Mesothelial cell of epicardium (in vitro differentiated cells): Measurements from ENCODE around the gene TAF7L. TPM values are rescaled to one million over a fixed set of nuclear protein-coding genes. Genes with fewer than 3 reads are reported as not detected.

Source experiments
- DNase-seq, 2 experiments: peaks; one replicate each; pipeline ENCODE4 v3.0.0; 2021; ENCODE audit warnings: low spot score in 2 of 2; ENCODE audit not compliant: unreplicated experiment in 2 of 2
- H3K27ac Mint-ChIP-seq: 2 replicates; pipeline ENCODE4 v1.8.0; 2021; ENCODE audit warnings: mixed read lengths
- H3K27me3 Mint-ChIP-seq: 2 replicates; pipeline ENCODE4 v1.8.0; 2021; ENCODE audit warnings: low read depth, mixed read lengths
- H3K36me3 Mint-ChIP-seq: 2 replicates; pipeline ENCODE4 v1.8.0; 2021; ENCODE audit warnings: mixed read lengths
- H3K4me1 Mint-ChIP-seq: 2 replicates; pipeline ENCODE4 v1.8.0; 2021; ENCODE audit warnings: mixed read lengths
- H3K4me3 Mint-ChIP-seq: 2 replicates; pipeline ENCODE4 v1.8.0; 2021; ENCODE audit warnings: mild to moderate bottlenecking, moderate library complexity, mixed read lengths
- H3K9me3 Mint-ChIP-seq: 2 replicates; pipeline ENCODE4 v1.8.0; 2021; ENCODE audit warnings: mixed read lengths
- total RNA-seq: library from RNA; stranded (reverse); gene quantifications from 3 replicates; pipeline ENCODE4 v1.2.1, GENCODE V29; 2021
- TF ChIP-seq, protein P1 (sequence below): fragments of 200-600 bp; sonication (generic); IDR thresholded peaks from one replicate; pipeline ENCODE4 v1.5.0; 2021; ENCODE audit warnings: antibody characterized with exemption; ENCODE audit not compliant: unreplicated experiment

TAF7L gene
- total RNA-seq, 1 donor from 2014 or later: 0.36 TPM

DNA sequence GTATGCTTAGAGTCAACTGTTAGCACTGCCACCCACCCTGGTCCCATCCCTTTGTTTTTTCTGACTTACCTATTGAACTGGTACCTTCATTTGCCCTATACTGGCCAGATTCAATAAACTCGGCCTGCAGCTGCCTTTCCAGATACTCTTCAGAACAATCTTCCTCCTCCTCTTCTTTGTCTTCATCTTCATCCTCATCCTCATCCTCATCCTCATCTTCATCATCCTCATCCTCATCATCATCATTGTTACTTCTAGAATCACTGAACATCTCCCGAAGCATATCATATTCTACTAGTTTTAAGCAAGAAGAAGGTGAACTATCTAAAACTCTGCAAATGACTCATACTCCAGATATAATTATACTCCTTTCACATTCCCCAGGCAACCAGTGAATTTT is 14.9 kb downstream of the TAF7L start:
- H3K9me3 Mint-ChIP-seq: peaks cover 8% of the 10 kb centered on the region
- no peaks in the 10 kb centered on the region for H3K36me3 Mint-ChIP-seq
- TF ChIP-seq, protein P1, sequence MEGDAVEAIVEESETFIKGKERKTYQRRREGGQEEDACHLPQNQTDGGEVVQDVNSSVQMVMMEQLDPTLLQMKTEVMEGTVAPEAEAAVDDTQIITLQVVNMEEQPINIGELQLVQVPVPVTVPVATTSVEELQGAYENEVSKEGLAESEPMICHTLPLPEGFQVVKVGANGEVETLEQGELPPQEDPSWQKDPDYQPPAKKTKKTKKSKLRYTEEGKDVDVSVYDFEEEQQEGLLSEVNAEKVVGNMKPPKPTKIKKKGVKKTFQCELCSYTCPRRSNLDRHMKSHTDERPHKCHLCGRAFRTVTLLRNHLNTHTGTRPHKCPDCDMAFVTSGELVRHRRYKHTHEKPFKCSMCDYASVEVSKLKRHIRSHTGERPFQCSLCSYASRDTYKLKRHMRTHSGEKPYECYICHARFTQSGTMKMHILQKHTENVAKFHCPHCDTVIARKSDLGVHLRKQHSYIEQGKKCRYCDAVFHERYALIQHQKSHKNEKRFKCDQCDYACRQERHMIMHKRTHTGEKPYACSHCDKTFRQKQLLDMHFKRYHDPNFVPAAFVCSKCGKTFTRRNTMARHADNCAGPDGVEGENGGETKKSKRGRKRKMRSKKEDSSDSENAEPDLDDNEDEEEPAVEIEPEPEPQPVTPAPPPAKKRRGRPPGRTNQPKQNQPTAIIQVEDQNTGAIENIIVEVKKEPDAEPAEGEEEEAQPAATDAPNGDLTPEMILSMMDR: no peak
- H3K27me3 Mint-ChIP-seq: no peaks in the 10 kb centered on the region
- no peaks in the 10 kb centered on the region for H3K4me1 Mint-ChIP-seq
- H3K4me3 Mint-ChIP-seq: no peak overlapping the region
- no peak for DNase-seq
- no peak overlapping the region for H3K27ac Mint-ChIP-seq

DNA sequence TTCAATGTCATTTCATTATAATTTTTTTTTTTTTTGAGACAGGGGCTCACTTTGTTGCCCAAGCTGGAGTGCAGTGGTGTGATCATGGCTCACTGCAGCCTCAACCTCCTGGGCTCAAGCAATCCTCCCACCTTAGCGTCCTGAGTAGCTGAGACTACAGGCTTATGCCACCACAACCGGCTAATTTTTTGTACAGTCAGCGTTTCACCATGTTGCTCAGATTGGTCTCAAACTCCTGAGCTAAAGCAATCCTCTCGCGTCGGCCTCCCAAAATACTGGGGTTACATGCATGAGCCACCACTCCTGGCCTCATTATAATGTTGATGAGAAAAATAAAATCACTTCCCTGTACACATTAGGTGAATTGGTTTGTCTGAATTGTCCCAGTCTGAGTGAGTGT is 16.9 kb downstream of the TAF7L start:
- H3K9me3 Mint-ChIP-seq: peaks cover 20% of the 10 kb centered on the region
- no peaks in the 10 kb centered on the region for H3K27me3 Mint-ChIP-seq
- H3K27ac Mint-ChIP-seq: no peak overlapping the region
- no peak overlapping the region for H3K4me3 Mint-ChIP-seq
- H3K4me1 Mint-ChIP-seq: no peaks in the 10 kb centered on the region
- DNase-seq: no peak
- H3K36me3 Mint-ChIP-seq: no peaks in the 10 kb centered on the region
- TF ChIP-seq, protein P1: no peak

DNA sequence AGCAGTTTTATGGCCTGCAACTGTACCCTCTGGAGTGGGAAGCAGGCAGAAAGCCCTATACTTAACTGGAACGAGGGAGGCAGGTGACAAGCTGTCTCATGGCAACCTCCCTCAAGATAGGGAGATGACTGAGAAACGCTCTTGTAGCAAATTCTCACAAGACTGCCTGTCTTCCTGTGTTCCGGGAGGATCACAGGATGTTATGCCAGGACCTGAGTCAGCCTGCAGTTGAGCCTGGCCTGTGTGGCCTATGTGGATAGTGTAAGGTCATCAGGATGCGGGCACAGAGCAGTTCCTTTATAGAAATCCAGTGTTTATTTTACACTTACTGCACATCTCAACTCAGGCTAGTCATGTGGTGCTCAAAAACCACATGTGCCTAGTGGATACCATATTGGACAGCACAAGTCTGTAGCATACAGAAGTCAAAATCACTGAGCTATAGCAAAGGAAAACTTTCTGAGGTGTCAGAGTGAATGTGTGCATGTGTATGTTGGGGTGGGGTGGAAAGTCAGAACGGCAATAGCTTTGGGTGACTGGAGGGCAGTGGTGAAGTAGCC is 25.2 kb downstream of the TAF7L start:
- Mint-ChIP-seq H3K9me3 (peaks cover 18% of the 10 kb centered on the region), H3K4me1 (no peaks in the 10 kb centered on the region), H3K27ac (no peak overlapping the region), H3K27me3 (no peaks in the 10 kb centered on the region), H3K36me3 (no peaks in the 10 kb centered on the region), H3K4me3 (no peak overlapping the region)
- DNase-seq: no peak
- TF ChIP-seq, protein P1: no peak

DNA sequence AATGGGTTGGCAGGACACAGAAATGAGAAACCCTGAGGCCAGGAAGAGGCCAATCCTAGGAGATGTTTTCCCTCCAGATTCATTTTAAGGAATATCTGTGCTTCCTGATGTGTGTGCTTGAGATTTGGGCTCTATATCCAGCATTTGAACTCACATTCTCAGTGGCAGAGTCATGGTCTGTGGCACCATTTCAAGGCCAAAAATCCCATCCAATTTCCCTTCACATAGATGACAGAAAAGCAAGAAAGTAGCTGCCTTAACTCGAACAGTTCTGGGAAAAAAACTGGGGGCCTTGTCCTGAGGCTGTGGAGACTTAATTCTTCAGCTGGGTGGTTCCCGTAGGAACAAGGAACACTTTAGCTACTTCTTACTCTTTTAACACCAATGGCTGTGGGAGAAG is 27.4 kb downstream of the TAF7L start:
- no peaks in the 10 kb centered on the region for H3K4me1 Mint-ChIP-seq
- no peak for DNase-seq
- no peaks in the 10 kb centered on the region for H3K36me3 Mint-ChIP-seq
- no peak overlapping the region for H3K27ac Mint-ChIP-seq
- H3K9me3 Mint-ChIP-seq: peaks cover 8% of the 10 kb centered on the region
- H3K4me3 Mint-ChIP-seq: no peak overlapping the region
- H3K27me3 Mint-ChIP-seq: no peaks in the 10 kb centered on the region
- TF ChIP-seq, protein P1: no peak

DNA sequence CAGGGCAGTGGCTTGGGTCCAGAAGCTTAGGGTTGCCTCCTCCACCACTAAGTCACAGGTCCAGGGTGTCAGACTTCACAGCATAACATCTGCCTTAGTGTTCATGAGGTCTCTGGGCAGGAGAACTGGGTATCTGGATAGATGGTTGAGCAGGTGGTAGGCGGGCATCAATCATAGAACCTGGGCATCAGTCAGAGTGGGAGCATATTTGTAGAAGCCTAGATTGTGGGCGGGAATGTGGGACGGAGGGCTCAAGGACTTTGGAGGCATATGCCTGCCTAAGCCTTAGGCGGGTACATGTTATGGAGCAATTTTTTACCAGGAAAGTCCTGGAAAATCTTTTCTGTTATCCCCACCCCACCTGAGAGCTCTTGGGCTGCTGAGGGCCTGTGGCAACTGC is 28.5 kb downstream of the TAF7L start:
- Mint-ChIP-seq H3K4me1 (no peaks in the 10 kb centered on the region), H3K27ac (no peak overlapping the region), H3K36me3 (no peaks in the 10 kb centered on the region), H3K27me3 (no peaks in the 10 kb centered on the region), H3K4me3 (no peak overlapping the region), H3K9me3 (peaks cover 8% of the 10 kb centered on the region)
- TF ChIP-seq, protein P1: no peak
- no peak for DNase-seq

DNA sequence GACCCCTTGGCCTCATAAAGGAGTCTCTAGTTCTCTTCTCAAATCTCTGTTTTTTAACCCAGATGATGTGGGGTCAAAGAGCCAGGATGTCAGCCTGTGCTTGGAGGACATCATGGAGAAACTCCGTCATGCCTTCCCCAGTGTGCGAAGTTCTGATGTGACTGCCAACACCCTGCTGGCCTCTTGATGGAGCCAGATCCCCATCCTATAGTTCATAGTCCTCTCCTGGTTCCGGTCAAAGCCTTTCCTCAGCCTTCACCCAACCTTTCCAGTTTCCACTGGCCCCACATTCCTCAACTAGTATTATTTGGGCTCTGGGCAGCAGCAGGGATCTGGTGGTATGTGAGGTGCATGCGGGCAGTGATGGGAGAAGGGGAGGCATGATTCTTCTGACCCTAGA is 30.7 kb downstream of the TAF7L start:
- no peak for DNase-seq
- TF ChIP-seq, protein P1: no peak
- Mint-ChIP-seq H3K27me3 (no peaks in the 10 kb centered on the region), H3K4me3 (no peak overlapping the region), H3K27ac (no peak overlapping the region), H3K4me1 (no peaks in the 10 kb centered on the region), H3K36me3 (no peaks in the 10 kb centered on the region), H3K9me3 (peaks cover 8% of the 10 kb centered on the region)
